Subcutaneous adipose tissue (tissue), 4 donors: ENCODE measurements around the gene LYPLAL1. TPM values are rescaled to one million over a fixed set of nuclear protein-coding genes. Genes with fewer than 3 reads are reported as not detected.

Experiments
- total RNA-seq, 4 donors: library from RNA; depleted of rRNA; stranded (reverse); fragments of >200 nt; gene quantifications; one replicate each; pipeline ENCODE4 v1.1.0, GENCODE V29; 2016
- TF ChIP-seq, protein P1 (sequence below): fragments of 450-650 bp; IDR thresholded peaks from one replicate; pipeline ENCODE4 v1.5.1; 2016; ENCODE audit warnings: low read depth, mild to moderate bottlenecking, control low read depth, antibody characterized with exemption, moderate library complexity

LYPLAL1 gene
- total RNA-seq, 4 donors from 2014 or later = 26.3 to 37.7 (median 31.4) TPM

DNA sequence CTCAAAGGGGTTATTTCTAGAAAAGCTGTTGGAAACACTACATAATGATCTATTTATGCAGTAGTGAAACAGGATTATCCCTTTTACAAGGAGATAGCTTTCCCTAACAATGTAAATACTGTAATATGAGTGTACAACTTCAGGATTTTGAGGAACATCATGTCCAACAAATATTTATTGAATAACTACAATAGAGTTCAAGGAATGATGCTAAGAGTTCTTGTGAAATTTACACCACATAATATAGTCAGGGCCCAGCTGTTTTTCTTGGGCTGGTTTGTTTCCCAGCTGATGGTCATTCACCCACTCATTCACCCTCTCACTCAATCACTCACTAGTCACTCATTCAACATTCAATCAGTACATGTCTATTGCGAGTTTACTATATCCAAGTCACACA, 12.3 kb upstream of the LYPLAL1 start:
- TF ChIP-seq, protein P1, sequence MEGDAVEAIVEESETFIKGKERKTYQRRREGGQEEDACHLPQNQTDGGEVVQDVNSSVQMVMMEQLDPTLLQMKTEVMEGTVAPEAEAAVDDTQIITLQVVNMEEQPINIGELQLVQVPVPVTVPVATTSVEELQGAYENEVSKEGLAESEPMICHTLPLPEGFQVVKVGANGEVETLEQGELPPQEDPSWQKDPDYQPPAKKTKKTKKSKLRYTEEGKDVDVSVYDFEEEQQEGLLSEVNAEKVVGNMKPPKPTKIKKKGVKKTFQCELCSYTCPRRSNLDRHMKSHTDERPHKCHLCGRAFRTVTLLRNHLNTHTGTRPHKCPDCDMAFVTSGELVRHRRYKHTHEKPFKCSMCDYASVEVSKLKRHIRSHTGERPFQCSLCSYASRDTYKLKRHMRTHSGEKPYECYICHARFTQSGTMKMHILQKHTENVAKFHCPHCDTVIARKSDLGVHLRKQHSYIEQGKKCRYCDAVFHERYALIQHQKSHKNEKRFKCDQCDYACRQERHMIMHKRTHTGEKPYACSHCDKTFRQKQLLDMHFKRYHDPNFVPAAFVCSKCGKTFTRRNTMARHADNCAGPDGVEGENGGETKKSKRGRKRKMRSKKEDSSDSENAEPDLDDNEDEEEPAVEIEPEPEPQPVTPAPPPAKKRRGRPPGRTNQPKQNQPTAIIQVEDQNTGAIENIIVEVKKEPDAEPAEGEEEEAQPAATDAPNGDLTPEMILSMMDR = no peak

DNA sequence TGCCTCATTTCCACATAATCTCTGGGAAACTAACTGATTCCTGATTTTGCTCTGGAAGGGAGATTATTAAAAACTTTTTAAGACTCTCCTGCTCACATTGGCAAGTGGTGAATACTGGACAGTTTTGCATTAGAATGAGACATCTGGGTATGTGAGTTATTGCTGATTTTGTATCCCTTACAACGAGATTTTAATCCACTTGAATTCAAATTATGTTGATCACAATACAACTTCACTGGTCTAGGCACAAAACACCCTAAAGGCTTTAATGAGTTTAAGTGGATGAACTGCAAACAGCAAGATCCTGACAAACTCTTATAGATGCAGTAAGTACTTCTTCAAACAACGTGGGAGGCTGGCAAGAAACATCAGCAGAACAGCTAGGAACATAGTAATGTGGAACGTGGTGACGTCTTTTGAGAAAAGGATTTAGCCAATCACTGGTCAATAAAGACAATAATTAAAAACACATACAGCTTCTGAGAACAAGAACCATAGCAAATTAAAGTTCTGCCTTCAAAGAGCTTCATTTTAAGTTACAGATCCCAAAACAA, 10.2 kb upstream of the LYPLAL1 start:
- TF ChIP-seq, protein P1 = no peak

DNA sequence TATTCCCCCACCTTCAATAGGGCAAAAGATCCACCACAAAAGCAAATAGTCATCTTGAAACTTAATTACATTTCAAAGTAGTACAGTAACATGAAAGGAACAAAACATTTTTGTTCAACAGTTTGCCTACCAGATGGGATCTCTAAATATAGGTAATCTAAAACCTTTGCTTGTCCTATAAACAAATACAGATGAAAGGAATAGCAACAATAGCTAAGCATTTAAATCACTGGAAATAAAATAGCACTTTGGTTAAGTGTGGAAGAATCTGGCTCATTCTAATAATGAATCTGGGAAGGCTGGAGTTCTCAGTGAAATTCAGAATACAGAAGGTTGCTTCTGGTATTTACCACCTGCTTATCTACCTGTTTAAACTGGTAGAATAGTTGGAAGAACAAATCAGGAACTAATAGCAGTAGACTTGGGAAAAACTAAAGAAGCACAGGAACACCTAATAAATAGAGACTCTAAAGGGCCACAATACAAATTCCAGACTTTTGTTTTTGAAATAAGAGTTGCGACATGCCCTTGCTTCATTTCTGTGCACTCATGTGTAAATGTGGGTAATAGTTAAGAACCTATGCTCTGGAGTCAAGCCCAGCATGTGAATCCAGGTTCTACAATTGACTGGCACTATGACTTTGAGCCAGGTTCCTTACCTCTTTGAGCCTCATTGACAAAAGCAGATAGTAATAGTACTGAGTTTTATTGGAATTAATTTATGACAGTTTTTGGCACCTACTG, 2.3 kb upstream of the LYPLAL1 start:
- TF ChIP-seq, protein P1 = no peak

DNA sequence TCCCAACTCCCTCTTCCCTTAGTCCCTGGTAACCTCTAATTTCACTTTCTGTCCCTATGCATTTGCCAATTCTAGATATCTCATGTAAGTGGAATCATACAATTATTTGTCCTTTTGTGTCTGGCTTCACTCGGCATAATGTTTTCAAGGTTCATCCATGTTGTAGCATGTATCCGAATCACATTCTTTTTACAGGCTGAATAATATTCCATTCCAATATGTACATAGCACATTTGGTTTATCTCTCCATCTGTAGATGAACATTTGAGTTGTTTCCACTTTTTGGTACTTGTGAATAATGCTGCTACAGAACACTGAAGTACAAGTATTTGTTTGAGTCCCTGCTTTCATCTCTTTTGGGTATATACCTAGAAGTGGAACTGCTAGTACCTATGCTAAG, 857 bp upstream of the LYPLAL1 start:
- TF ChIP-seq, protein P1 = no peak

DNA sequence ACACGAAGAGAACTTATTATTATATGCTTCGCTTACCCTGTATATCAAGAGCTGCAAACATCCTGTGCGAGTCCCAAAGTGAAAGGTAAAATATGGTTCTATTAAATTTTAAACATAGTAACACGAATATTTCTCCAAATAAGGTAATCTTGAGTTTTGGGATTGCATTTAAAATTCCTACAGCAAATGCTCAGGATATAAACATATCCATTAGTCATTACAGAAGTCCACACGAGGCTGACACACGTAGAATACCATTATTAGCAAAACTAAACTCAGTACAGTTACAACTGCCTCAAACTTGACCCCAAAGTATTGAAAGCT, 282 bp upstream of the LYPLAL1 start:
- TF ChIP-seq, protein P1 = no peak

DNA sequence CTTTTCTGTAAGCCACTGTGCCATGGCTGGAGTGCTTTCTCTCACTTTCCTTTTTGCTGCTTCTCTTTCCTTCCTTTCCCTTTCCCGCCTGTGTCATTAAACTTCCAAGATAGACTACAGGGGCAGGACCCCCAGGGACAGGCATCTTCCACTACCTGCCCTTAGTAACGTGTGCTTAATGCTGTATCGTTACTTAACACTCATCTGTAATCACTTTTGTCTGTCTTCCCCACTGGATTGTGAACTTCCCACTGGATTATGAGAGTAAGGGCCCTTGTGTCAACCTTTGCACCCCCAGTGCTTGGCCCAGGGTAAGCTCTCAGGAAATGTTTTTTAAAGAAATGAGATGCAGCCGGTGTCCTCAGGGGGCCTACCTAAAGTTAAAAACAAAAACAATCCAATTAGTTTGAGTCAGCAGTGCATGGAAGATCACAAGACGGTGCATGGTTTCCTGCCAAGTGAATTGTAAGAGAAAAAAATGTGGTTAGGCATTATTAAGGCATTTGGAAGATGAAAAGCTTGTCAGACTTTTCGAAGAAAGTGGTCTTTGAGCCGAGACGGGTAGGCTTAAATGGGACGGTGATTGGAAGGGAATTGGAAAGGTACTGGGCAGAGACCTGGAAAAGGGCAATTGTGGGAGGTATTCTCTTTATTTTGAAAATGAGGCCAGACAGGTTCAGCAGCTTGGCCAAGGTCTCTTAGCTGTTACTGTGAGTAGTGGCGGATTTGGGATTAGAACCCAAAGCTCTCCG, 958 bp downstream of the LYPLAL1 start:
- TF ChIP-seq, protein P1 = no peak

DNA sequence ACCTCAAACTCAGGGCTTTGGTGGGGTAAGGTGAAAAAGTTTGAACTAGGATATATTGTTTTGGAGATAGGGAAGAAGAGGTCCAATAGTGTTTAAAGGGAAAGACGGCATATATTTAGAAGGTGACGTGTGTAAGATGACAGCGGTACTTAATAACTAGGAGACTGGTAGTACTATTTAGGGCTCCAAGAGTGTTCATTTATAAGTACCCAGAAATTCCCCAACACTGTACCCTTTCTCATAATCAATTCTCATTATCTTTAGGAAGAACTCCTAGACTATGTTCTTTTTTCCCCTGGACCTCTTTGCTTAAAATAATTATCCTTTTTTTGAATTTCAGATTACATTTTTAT, 1.5 kb downstream of the LYPLAL1 start:
- TF ChIP-seq, protein P1 = no peak
